Myocyte (in vitro differentiated cells): ENCODE results near the gene GRHL1. TPM values are rescaled to one million over a fixed set of nuclear protein-coding genes. Genes with fewer than 3 reads are reported as not detected.
A peak's percentile ranks its signal among the peaks of the same experiment; 100 is the strongest.
"Not testable (repeated sequence)": the region's sequence is repeated elsewhere in the genome, so short reads cannot be mapped to it uniquely, and the experiment has no call there.

Experiments
- DNase-seq: peaks from one replicate; pipeline ENCODE4 v3.0.0-alpha.2; 2012; ENCODE audit warnings: low read depth
- total RNA-seq: library from RNA; depleted of rRNA; stranded (reverse); fragments of >200 nt; gene quantifications from 2 replicates; pipeline ENCODE4 v1.2.3, GENCODE V29; 2014

The GRHL1 gene
- total RNA-seq, 1 donor from 2014 or later: 1.4 TPM

- peak; percentile 83 for DNase-seq
Measured at GRCh38 chr2:10007921-10008808, 56.7 kb downstream of the GRHL1 start.

GRCh38 chr2:10008809-10009176, 57.3 kb downstream of the GRHL1 start:
- no peak for DNase-seq

- DNase-seq: no peak
Measured at GRCh38 chr2:10009271-10009810, 57.8 kb downstream of the GRHL1 start.

GRCh38 chr2:10009811-10010781, 58.6 kb downstream of the GRHL1 start:
- DNase-seq: peak; percentile 84

GRCh38 chr2:10010861-10011605, 59.5 kb downstream of the GRHL1 start:
- not testable (repeated sequence) for DNase-seq

- DNase-seq: not testable (repeated sequence)
Measured at GRCh38 chr2:10011606-10012325, 60.3 kb downstream of the GRHL1 start.

- not testable (repeated sequence) for DNase-seq
Measured at GRCh38 chr2:10012366-10012962, 61.0 kb downstream of the GRHL1 start.

GRCh38 chr2:10012963-10013461, 61.5 kb downstream of the GRHL1 start:
- DNase-seq: no peak

GRCh38 chr2:10013651-10014417, 62.3 kb downstream of the GRHL1 start:
- not testable (repeated sequence) for DNase-seq

- no peak for DNase-seq
Measured at GRCh38 chr2:10014418-10015190, 63.1 kb downstream of the GRHL1 start.

GRCh38 chr2:10015376-10015989, 64.0 kb downstream of the GRHL1 start:
- DNase-seq: not testable (repeated sequence)

GRCh38 chr2:10016001-10016801, 64.7 kb downstream of the GRHL1 start:
- no peak for DNase-seq

- DNase-seq: no peak
Measured at GRCh38 chr2:10016802-10017258, 65.3 kb downstream of the GRHL1 start.

GRCh38 chr2:10017313-10017941, 65.9 kb downstream of the GRHL1 start:
- no peak for DNase-seq

- no peak for DNase-seq
Measured at GRCh38 chr2:10019174-10019573, 67.7 kb downstream of the GRHL1 start.
